ENCODE results near the gene TAF1A.

GRCh38 chr1:222586842-222587241, 2.9 kb downstream of the TAF1A start:
- TF ChIP-seq POLR2A (IDR thresholded peaks at IDR 0.05), result no peak
- TF ChIP-seq CTCF (IDR thresholded peaks at IDR 0.05), result no peak

All from uterus (tissue), 2 donors.